GM23338 (cell line): ENCODE results near the gene TRPC4. TPM values are rescaled to one million over a fixed set of nuclear protein-coding genes. Genes with fewer than 3 reads are reported as not detected.

Experiments used
- ATAC-seq: fragments of 200-7000 bp; cut with Tn5 transposase; 3 replicates; pipeline ENCODE4 v1.9.1; 2020
- DNase-seq: peaks from one replicate; pipeline ENCODE4 v3.0.0-alpha.2; 2015; ENCODE audit warnings: low spot score
- H2AFZ ChIP-seq: fragments of 200-600 bp; sonication (generic); 2 replicates; pipeline ENCODE4 v1.8.0; 2016; ENCODE audit warnings: antibody characterized with exemption, mild to moderate bottlenecking, moderate library complexity
- H3F3A ChIP-seq: fragments of 200-600 bp; sonication (generic); replicated peaks from 2 replicates; pipeline ENCODE4 v1.8.0; 2017; ENCODE audit warnings: antibody characterized with exemption, mixed run types, low read depth
- H3K27ac ChIP-seq: fragments of 200-600 bp; sonication (generic); 2 replicates; pipeline ENCODE4 v1.6.1; 2016; ENCODE audit warnings: low read depth
- H3K27me3 ChIP-seq: fragments of 200-600 bp; sonication (generic); 2 replicates; pipeline ENCODE4 v1.8.0; 2016; ENCODE audit warnings: mild to moderate bottlenecking, mixed run types, moderate library complexity; ENCODE audit not compliant: insufficient read depth
- H3K36me3 ChIP-seq: fragments of 200-600 bp; sonication (generic); 2 replicates; pipeline ENCODE4 v1.8.0; 2016; ENCODE audit warnings: mild to moderate bottlenecking; ENCODE audit not compliant: insufficient read depth
- H3K4me1 ChIP-seq: fragments of 200-600 bp; sonication (generic); 2 replicates; pipeline ENCODE4 v1.8.0; 2016; ENCODE audit warnings: mild to moderate bottlenecking, moderate library complexity; ENCODE audit not compliant: insufficient read depth
- H3K4me2 ChIP-seq: fragments of 200-600 bp; sonication (generic); 2 replicates; pipeline ENCODE4 v1.7.1; 2017; ENCODE audit warnings: mixed run types
- H3K4me3 ChIP-seq: fragments of 200-600 bp; sonication (generic); 2 replicates; pipeline ENCODE4 v1.6.1; 2016; ENCODE audit warnings: mixed run types
- H3K79me2 ChIP-seq: fragments of 200-600 bp; sonication (generic); replicated peaks from 2 replicates; pipeline ENCODE4 v1.8.0; 2017; ENCODE audit warnings: mild to moderate bottlenecking; ENCODE audit not compliant: insufficient read depth
- H3K9me2 ChIP-seq: fragments of 200-600 bp; sonication (generic); 2 replicates; pipeline ENCODE4 v1.8.0; 2017; ENCODE audit not compliant: insufficient read depth
- H4K20me1 ChIP-seq: fragments of 200-600 bp; sonication (generic); replicated peaks from 2 replicates; pipeline ENCODE4 v1.8.0; 2017; ENCODE audit warnings: mild to moderate bottlenecking; ENCODE audit not compliant: insufficient read depth
- H3K27ac Mint-ChIP-seq: 2 replicates; pipeline ENCODE4 v1.8.0; 2020; ENCODE audit warnings: inconsistent platforms, mild to moderate bottlenecking, moderate library complexity, mixed read lengths
- H3K27me3 Mint-ChIP-seq: 3 replicates; pipeline ENCODE4 v1.8.0; 2022; ENCODE audit warnings: low read depth, mild to moderate bottlenecking, moderate library complexity, mixed read lengths, inconsistent platforms; ENCODE audit not compliant: insufficient read depth, poor library complexity
- H3K36me3 Mint-ChIP-seq: 3 replicates; pipeline ENCODE4 v1.8.0; 2021; ENCODE audit warnings: low read depth, mild to moderate bottlenecking, inconsistent platforms, moderate library complexity, mixed read lengths
- H3K4me1 Mint-ChIP-seq: 3 replicates; pipeline ENCODE4 v1.8.0; 2020; ENCODE audit warnings: mild to moderate bottlenecking, inconsistent platforms, mixed read lengths
- H3K4me3 Mint-ChIP-seq: 3 replicates; pipeline ENCODE4 v1.8.0; 2021; ENCODE audit warnings: moderate library complexity, mild to moderate bottlenecking, inconsistent platforms, mixed read lengths
- H3K9me3 Mint-ChIP-seq: 3 replicates; pipeline ENCODE4 v1.8.0; 2020; ENCODE audit warnings: moderate library complexity, mild to moderate bottlenecking, inconsistent platforms, mixed read lengths
- ETS1 ChIP-seq: IDR thresholded peaks from 2 replicates; pipeline ENCODE4 v1.6.1; 2016; ENCODE audit warnings: antibody characterized with exemption
- EZH2 ChIP-seq: fragments of 200-600 bp; sonication (generic); IDR thresholded peaks from one replicate; pipeline ENCODE4 v1.8.0; 2017; ENCODE audit warnings: antibody characterized with exemption, mild to moderate bottlenecking, low read depth; ENCODE audit not compliant: unreplicated experiment
- EZH2phosphoT487 ChIP-seq: fragments of 200-600 bp; sonication (generic); IDR thresholded peaks from one replicate; pipeline ENCODE4 v1.8.1; 2018; ENCODE audit warnings: antibody characterized with exemption; ENCODE audit not compliant: unreplicated experiment
- NANOG ChIP-seq: IDR thresholded peaks from 2 replicates; pipeline ENCODE4 v1.6.1; 2016; ENCODE audit warnings: antibody characterized with exemption, borderline replicate concordance
- POLR2AphosphoS5 ChIP-seq: IDR thresholded peaks from 2 replicates; pipeline ENCODE4 v1.6.1; 2016; ENCODE audit warnings: antibody characterized with exemption, low read depth
- REST ChIP-seq: IDR thresholded peaks from one replicate; pipeline ENCODE4 v1.6.1; 2018; ENCODE audit warnings: antibody characterized with exemption; ENCODE audit not compliant: unreplicated experiment
- STAT1 ChIP-seq: IDR thresholded peaks from one replicate; pipeline ENCODE4 v1.6.1; 2016; ENCODE audit warnings: antibody characterized with exemption; ENCODE audit not compliant: unreplicated experiment
- ZNF114 ChIP-seq: fragments of 250-450 bp; sonication (Bioruptor Pico); IDR thresholded peaks from 2 replicates; pipeline ENCODE4 v1.5.0; 2020; ENCODE audit warnings: mild to moderate bottlenecking, moderate library complexity
- ZNF462 ChIP-seq: fragments of 250-450 bp; sonication (Bioruptor Pico); IDR thresholded peaks from 2 replicates; pipeline ENCODE4 v1.5.0; 2020; ENCODE audit warnings: mild to moderate bottlenecking, moderate library complexity
- polyA plus RNA-seq: library from polyadenylated mRNA; unstranded; fragments of >200 nt; fragmentation: Nextera tagmentation; extraction: Ambion mirVana; gene quantifications from 2 replicates; pipeline ENCODE4 v1.2.1, GENCODE V29; 2016
- total RNA-seq: library from RNA; depleted of rRNA; stranded (reverse); fragments of >200 nt; shearing (Covaris generic); gene quantifications from 2 replicates; pipeline ENCODE4 v1.2.3, GENCODE V29; 2014

TRPC4 gene
- total and polyA plus RNA-seq, 2 experiments from 2014 or later: 1.1 to 2.1 TPM

- H2AFZ ChIP-seq: no peak overlapping the region
- no peak overlapping the region for H3K27ac ChIP-seq
- peaks cover 15% of the 10 kb centered on the region for H3K4me1 ChIP-seq
- no peak for ATAC-seq
- no peaks in the 10 kb centered on the region for H4K20me1 ChIP-seq
- TF ChIP-seq REST: no peak
- no peak for TF ChIP-seq NANOG
- TF ChIP-seq ZNF462 (CRISPR knock-in tag): no peak
- TF ChIP-seq EZH2: no peak
- TF ChIP-seq STAT1: no peak
- TF ChIP-seq POLR2AphosphoS5: no peak
- no peak for TF ChIP-seq EZH2phosphoT487
- no peak for TF ChIP-seq ZNF114 (CRISPR knock-in tag)
- TF ChIP-seq ETS1: no peak
- H3K4me3 ChIP-seq: no peak overlapping the region
- Mint-ChIP-seq H3K27ac (no peak overlapping the region), H3K36me3 (no peaks in the 10 kb centered on the region), H3K9me3 (no peaks in the 10 kb centered on the region; the same call in 2 of the 3 replicates), H3K4me1 (peaks cover 17% of the 10 kb centered on the region), H3K27me3 (peaks cover 1% of the 10 kb centered on the region), H3K4me3 (no peak overlapping the region)
- H3K9me2 ChIP-seq: peaks cover 6% of the 10 kb centered on the region; the same call in 1 of the 2 replicates
- H3K36me3 ChIP-seq: no peaks in the 10 kb centered on the region
- no peaks in the 10 kb centered on the region for H3F3A ChIP-seq
- H3K79me2 ChIP-seq: no peaks in the 10 kb centered on the region
- H3K4me2 ChIP-seq: no peak overlapping the region
- no peak for DNase-seq
- H3K27me3 ChIP-seq: no peaks in the 10 kb centered on the region
Observed at GRCh38 chr13:37646531-37646930, 223.0 kb downstream of the TRPC4 start.
